Nephron progenitor cell (in vitro differentiated cells): ENCODE data around the gene UBD.

Source experiments
- DNase-seq: peaks from one replicate; pipeline ENCODE4 v3.0.0; 2021
- H3K27ac Mint-ChIP-seq: 2 replicates; pipeline ENCODE4 v1.8.0; 2021; ENCODE audit warnings: mild to moderate bottlenecking, moderate library complexity, mixed read lengths
- H3K27me3 Mint-ChIP-seq: 2 replicates; pipeline ENCODE4 v1.8.0; 2021; ENCODE audit warnings: mild to moderate bottlenecking, low read depth, mixed read lengths; ENCODE audit not compliant: poor library complexity
- H3K36me3 Mint-ChIP-seq: 2 replicates; pipeline ENCODE4 v1.8.0; 2021; ENCODE audit warnings: low read depth, mixed read lengths
- H3K4me1 Mint-ChIP-seq: 2 replicates; pipeline ENCODE4 v1.8.0; 2021; ENCODE audit warnings: mixed read lengths
- H3K4me3 Mint-ChIP-seq: 2 replicates; pipeline ENCODE4 v1.8.0; 2021; ENCODE audit warnings: mild to moderate bottlenecking, moderate library complexity, mixed read lengths
- H3K9me3 Mint-ChIP-seq: 2 replicates; pipeline ENCODE4 v1.8.0; 2021; ENCODE audit warnings: mild to moderate bottlenecking, moderate library complexity, mixed read lengths
- CTCF ChIP-seq: fragments of 200-600 bp; sonication (generic); IDR thresholded peaks from 2 replicates; pipeline ENCODE4 v1.5.0; 2021; ENCODE audit warnings: antibody characterized with exemption

Gene UBD

GRCh38 chr6:29547573-29547972 is 12.0 kb downstream of the UBD start:
- Mint-ChIP-seq H3K27ac (no peak overlapping the region), H3K4me3 (no peak overlapping the region), H3K36me3 (no peaks in the 10 kb centered on the region), H3K27me3 (peaks cover 56% of the 10 kb centered on the region), H3K9me3 (no peaks in the 10 kb centered on the region), H3K4me1 (no peaks in the 10 kb centered on the region)
- DNase-seq: no peak
- TF ChIP-seq CTCF: no peak

- no peak overlapping the region for H3K27ac Mint-ChIP-seq
- no peak for TF ChIP-seq CTCF
- no peaks in the 10 kb centered on the region for H3K4me1 Mint-ChIP-seq
- peaks cover 38% of the 10 kb centered on the region for H3K27me3 Mint-ChIP-seq
- no peaks in the 10 kb centered on the region for H3K36me3 Mint-ChIP-seq
- H3K4me3 Mint-ChIP-seq: no peak overlapping the region
- no peak for DNase-seq
- H3K9me3 Mint-ChIP-seq: no peaks in the 10 kb centered on the region
These were observed 21.7 kb downstream of the UBD start for GRCh38 chr6:29537714-29538403.

GRCh38 chr6:29532320-29532951 is 27.1 kb downstream of the UBD start:
- TF ChIP-seq CTCF: no peak
- no peak overlapping the region for H3K27ac Mint-ChIP-seq
- no peak for DNase-seq
- H3K27me3 Mint-ChIP-seq: peaks cover 15% of the 10 kb centered on the region
- no peaks in the 10 kb centered on the region for H3K9me3 Mint-ChIP-seq
- H3K36me3 Mint-ChIP-seq: no peaks in the 10 kb centered on the region
- H3K4me1 Mint-ChIP-seq: no peaks in the 10 kb centered on the region
- H3K4me3 Mint-ChIP-seq: no peak overlapping the region

GRCh38 chr6:29531668-29532067 is 27.9 kb downstream of the UBD start:
- H3K36me3 Mint-ChIP-seq: no peaks in the 10 kb centered on the region
- peaks cover 13% of the 10 kb centered on the region for H3K27me3 Mint-ChIP-seq
- no peak for DNase-seq
- no peaks in the 10 kb centered on the region for H3K9me3 Mint-ChIP-seq
- no peak overlapping the region for H3K4me3 Mint-ChIP-seq
- H3K27ac Mint-ChIP-seq: no peak overlapping the region
- no peaks in the 10 kb centered on the region for H3K4me1 Mint-ChIP-seq
- no peak for TF ChIP-seq CTCF

- DNase-seq: no peak
- Mint-ChIP-seq H3K4me3 (no peak overlapping the region), H3K4me1 (no peaks in the 10 kb centered on the region), H3K9me3 (no peaks in the 10 kb centered on the region), H3K36me3 (no peaks in the 10 kb centered on the region), H3K27me3 (peaks cover 12% of the 10 kb centered on the region), H3K27ac (no peak overlapping the region)
- TF ChIP-seq CTCF: no peak
These were observed 28.7 kb downstream of the UBD start for GRCh38 chr6:29530671-29531310.
